H1 (cell line): ENCODE data around the gene RAD51B. TPM values are rescaled to one million over a fixed set of nuclear protein-coding genes. Genes with fewer than 3 reads are reported as not detected.
"Not testable (repeated sequence)": the region's sequence is repeated elsewhere in the genome, so short reads cannot be mapped to it uniquely, and the experiment has no call there.

Source experiments
- CTCF ChIA-PET: fragments of 300-600 bp; sonication (Branson Sonifier 250); formaldehyde crosslinking; loops from one replicate; lab custom pipeline; 2021; ENCODE audit not compliant: partially characterized antibody; lab: Charles Lee
- POLR2A ChIA-PET: fragments of 300-600 bp; sonication (Branson Sonifier 250); formaldehyde crosslinking; loops from one replicate; lab custom pipeline; 2021; ENCODE audit warnings: inconsistent platforms; ENCODE audit not compliant: partially characterized antibody; lab: Charles Lee
- DNase-seq, 2 experiments: peaks; one replicate each; pipeline versions ENCODE4 v3.0.0 to v3.0.0-alpha.2; 2010 to 2022; ENCODE audit warnings: low spot score in 2 of 2, low read depth in 1 of 2, mixed read lengths in 1 of 2
- FAIRE-seq: peaks from 2 replicates; lab custom pipeline; 2011; peaks lifted over from hg19 to GRCh38; lab: Jason Lieb, UNC
- H2AFZ ChIP-seq: 2 replicates; pipeline ENCODE4 v1.8.1; 2012; ENCODE audit warnings: low read length, inconsistent platforms
- H2AK5ac ChIP-seq: 2 replicates; pipeline ENCODE4 v1.6.1; 2013; ENCODE audit warnings: low read depth, low read length
- H2BK120ac ChIP-seq: replicated peaks from 2 replicates; pipeline ENCODE3; 2013; ENCODE audit warnings: low read depth, low read length, inconsistent platforms
- H2BK12ac ChIP-seq: 2 replicates; pipeline ENCODE4 v1.6.1; 2013; ENCODE audit warnings: low read depth, low read length
- H2BK15ac ChIP-seq: 2 replicates; pipeline ENCODE4 v1.6.1; 2013; ENCODE audit warnings: low read length
- H2BK20ac ChIP-seq: 2 replicates; pipeline ENCODE4 v1.6.1; 2013; ENCODE audit warnings: low read length
- H2BK5ac ChIP-seq: 2 replicates; pipeline ENCODE4 v1.6.1; 2013; ENCODE audit warnings: low read depth, low read length
- H3K14ac ChIP-seq: 2 replicates; pipeline ENCODE4 v1.6.1; 2013; ENCODE audit warnings: inconsistent platforms; ENCODE audit not compliant: insufficient read length
- H3K18ac ChIP-seq: 2 replicates; pipeline ENCODE4 v1.6.1; 2013; ENCODE audit warnings: low read length; ENCODE audit errors: extremely low read depth
- H3K23ac ChIP-seq: 2 replicates; pipeline ENCODE4 v1.6.1; 2013; ENCODE audit warnings: inconsistent platforms; ENCODE audit not compliant: insufficient read length
- H3K23me2 ChIP-seq: 2 replicates; pipeline ENCODE4 v1.6.1; 2013; ENCODE audit warnings: low read depth, low read length
- H3K27ac ChIP-seq: 2 replicates; pipeline ENCODE4 v1.6.1; 2011; ENCODE audit warnings: low read depth, low read length, inconsistent platforms
- H3K27me3 ChIP-seq, 4 experiments: replicated peaks in 1 of 4; 1 replicate in 1 of 4; 2 replicates in 3 of 4; pipeline versions ENCODE4 v1.6.1 to v1.8.1; 2011 to 2013; ENCODE audit warnings: low read length in 3 of 4, mild to moderate bottlenecking in 3 of 4, inconsistent platforms in 2 of 4, mixed read lengths in 2 of 4, moderate library complexity in 1 of 4; ENCODE audit not compliant: control insufficient read depth in 3 of 4, insufficient read depth in 3 of 4; ENCODE audit errors: extremely low read depth in 1 of 4
- H3K36me3 ChIP-seq, 4 experiments: 2 replicates each; pipeline versions ENCODE4 v1.6.1 to v1.8.1; 2011 to 2013; ENCODE audit warnings: mild to moderate bottlenecking in 4 of 4, low read length in 3 of 4, moderate library complexity in 2 of 4, control low read depth in 1 of 4, inconsistent platforms in 1 of 4; ENCODE audit not compliant: insufficient read depth in 4 of 4, control insufficient read depth in 2 of 4
- H3K4ac ChIP-seq: replicated peaks from 2 replicates; pipeline ENCODE3; 2013; ENCODE audit warnings: low read length, low read depth, mixed read lengths, inconsistent platforms; ENCODE audit not compliant: insufficient read length
- H3K4me1 ChIP-seq, 4 experiments: replicated peaks in 1 of 4; 1 replicate in 1 of 4; 2 replicates in 3 of 4; pipeline versions ENCODE4 v1.6.1 to v1.8.1; 2011 to 2013; ENCODE audit warnings: low read length in 3 of 4, inconsistent platforms in 2 of 4, mixed read lengths in 1 of 4; ENCODE audit not compliant: insufficient read depth in 4 of 4, control insufficient read depth in 3 of 4
- H3K4me2 ChIP-seq, 2 experiments: 2 replicates each; pipeline versions ENCODE4 v1.6.1 to v1.8.1; 2011 to 2013; ENCODE audit warnings: low read depth in 2 of 2, low read length in 2 of 2, control low read depth in 1 of 2, inconsistent platforms in 1 of 2, mild to moderate bottlenecking in 1 of 2; ENCODE audit not compliant: insufficient read depth in 1 of 2
- H3K4me3 ChIP-seq, 4 experiments: fragments of 200-600, 300-600 bp in 1 of 4; sonication (generic), shearing (Covaris generic), sonication (Bioruptor Twin) in 1 of 4; 2 replicates each; pipeline versions ENCODE4 v1.5.1 to v1.8.1; 2011 to 2016; ENCODE audit warnings: low read length in 4 of 4, low read depth in 3 of 4, control low read depth in 2 of 4, inconsistent platforms in 2 of 4, mild to moderate bottlenecking in 2 of 4, mixed read lengths in 1 of 4, moderate library complexity in 1 of 4; ENCODE audit not compliant: insufficient read depth in 2 of 4; ENCODE audit errors: extremely low read depth in 1 of 4
- H3K56ac ChIP-seq: replicated peaks from 2 replicates; pipeline ENCODE3; 2013; ENCODE audit warnings: low read depth, mild to moderate bottlenecking, mixed read lengths, low read length, inconsistent platforms; ENCODE audit not compliant: insufficient read length
- H3K79me1 ChIP-seq: 2 replicates; pipeline ENCODE4 v1.6.1; 2013; ENCODE audit warnings: low read depth, low read length, control low read depth
- H3K79me2 ChIP-seq, 2 experiments: 2 replicates each; pipeline versions ENCODE4 v1.6.1 to v1.8.1; 2012 to 2013; ENCODE audit warnings: low read length in 2 of 2, mild to moderate bottlenecking in 2 of 2, inconsistent platforms in 1 of 2; ENCODE audit not compliant: insufficient read depth in 2 of 2, control insufficient read depth in 1 of 2
- H3K9ac ChIP-seq, 4 experiments: replicated peaks in 1 of 4; 1 replicate in 1 of 4; 2 replicates in 3 of 4; pipeline versions ENCODE4 v1.6.1 to v1.8.1; 2011 to 2013; ENCODE audit warnings: low read depth in 3 of 4, low read length in 3 of 4, control low read depth in 2 of 4, mild to moderate bottlenecking in 2 of 4, moderate library complexity in 2 of 4, inconsistent platforms in 1 of 4; ENCODE audit errors: extremely low read depth in 1 of 4
- H3K9me3 ChIP-seq, 2 experiments: 2 replicates each; pipeline versions ENCODE4 v1.6.1 to v1.8.1; 2012 to 2013; ENCODE audit warnings: mild to moderate bottlenecking in 2 of 2, moderate library complexity in 2 of 2, control low read depth in 1 of 2, inconsistent platforms in 1 of 2, low read depth in 1 of 2, low read length in 1 of 2, mixed read lengths in 1 of 2; ENCODE audit not compliant: insufficient read depth in 2 of 2
- H4K20me1 ChIP-seq, 2 experiments: replicated peaks in 1 of 2; 2 replicates each; pipeline versions ENCODE3 to v1.8.1; 2011 to 2013; ENCODE audit warnings: inconsistent platforms in 2 of 2, low read length in 2 of 2, mild to moderate bottlenecking in 1 of 2; ENCODE audit not compliant: insufficient read depth in 2 of 2, control insufficient read depth in 1 of 2
- H4K5ac ChIP-seq: 2 replicates; pipeline ENCODE4 v1.6.1; 2013; ENCODE audit warnings: low read length, low read depth, mixed read lengths, inconsistent platforms; ENCODE audit not compliant: insufficient read length
- H4K8ac ChIP-seq: 2 replicates; pipeline ENCODE4 v1.8.0; 2013; ENCODE audit warnings: mild to moderate bottlenecking, moderate library complexity, low read length, inconsistent platforms; ENCODE audit not compliant: insufficient read depth; ENCODE audit errors: extremely low read depth
- H4K91ac ChIP-seq: replicated peaks from 2 replicates; pipeline ENCODE3; 2013; ENCODE audit warnings: low read length, mixed read lengths, inconsistent platforms; ENCODE audit not compliant: insufficient read length
- polyA plus RNA-seq, 7 experiments: library from polyadenylated mRNA; depleted of rRNA in 3 of 7; stranded (reverse) in 5 of 7; unstranded in 2 of 7; fragments of >200 nt in 5 of 7; fragments of 200-250 nt in 2 of 7; gene quantifications; 1 replicate in 5 of 7; 2 replicates in 1 of 7; 4 replicates in 1 of 7; pipeline versions ENCODE4 v1.2.1 to v1.2.3, GENCODE V29; 2011 to 2013; ENCODE audit warnings: missing spikeins in 2 of 7, mixed read lengths in 2 of 7
- total RNA-seq: library from RNA; stranded (reverse); fragmentation: NEBNext Ultra II Directional; extraction: Animal tissue kit (Norgen Biotek cat#: 25700); gene quantifications from 2 replicates; pipeline ENCODE4 v1.2.1, GENCODE V29; 2021

Gene RAD51B
- total and polyA plus RNA-seq, 2 of the 8 experiments (the other 6 are each of a cell fraction or from before 2014, with no cell fraction given): 3.9 to 14.9 TPM

DNA sequence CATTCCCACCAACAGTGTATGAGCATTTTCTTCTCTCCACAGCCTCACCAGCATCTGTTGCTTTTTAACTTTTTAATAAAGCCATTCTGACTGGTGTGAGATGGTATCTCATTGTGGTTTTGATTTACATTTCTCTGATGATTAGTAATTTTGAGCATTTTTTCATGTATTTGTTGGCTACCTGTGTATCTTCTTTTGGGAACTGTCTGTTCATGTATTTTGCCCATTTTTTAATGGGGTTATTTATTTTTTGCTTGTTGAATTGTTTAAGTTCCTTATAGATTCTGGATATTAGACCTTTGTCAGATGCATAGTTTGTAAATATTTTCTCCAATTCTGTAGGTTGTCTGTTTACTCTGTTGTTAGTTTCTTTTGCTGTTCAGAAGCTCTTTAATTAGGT, 616.1 kb downstream of the RAD51B start:
- H3K79me2 ChIP-seq, H3K4me1 ChIP-seq: not testable (repeated sequence)

More for the DNA sequence above, 616.1 kb downstream of the RAD51B start:
- POLR2A ChIA-PET, FAIRE-seq, H2BK12ac ChIP-seq, H3K4me2 ChIP-seq, H2BK5ac ChIP-seq, H3K36me3 ChIP-seq, H2AFZ ChIP-seq, H4K20me1 ChIP-seq, H2BK20ac ChIP-seq, H3K9ac ChIP-seq, CTCF ChIA-PET, H3K23ac ChIP-seq, H2BK15ac ChIP-seq, H3K4me3 ChIP-seq, H3K27me3 ChIP-seq, H3K56ac ChIP-seq, H3K23me2 ChIP-seq, H3K4ac ChIP-seq, H4K5ac ChIP-seq, H3K14ac ChIP-seq, H4K8ac ChIP-seq, H2AK5ac ChIP-seq, H3K18ac ChIP-seq, H4K91ac ChIP-seq, H3K27ac ChIP-seq, H3K9me3 ChIP-seq, H2BK120ac ChIP-seq, DNase-seq, H3K79me1 ChIP-seq: not testable (repeated sequence)
